Astrocyte (in vitro differentiated cells and primary cell): ENCODE measurements around the gene TLCD1.

Experiments used
- EZH2 ChIP-seq: IDR thresholded peaks from 2 replicates; pipeline ENCODE4 v1.6.1; 2012; ENCODE audit warnings: mild to moderate bottlenecking, low read length, inconsistent platforms; ENCODE audit not compliant: insufficient read depth
- TF ChIP-seq, protein P1 (sequence below): IDR thresholded peaks from 2 replicates; pipeline ENCODE4 v1.5.1; 2011; ENCODE audit warnings: low read depth, mild to moderate bottlenecking, inconsistent platforms, low read length, moderate library complexity; ENCODE audit not compliant: insufficient read depth

DNA sequence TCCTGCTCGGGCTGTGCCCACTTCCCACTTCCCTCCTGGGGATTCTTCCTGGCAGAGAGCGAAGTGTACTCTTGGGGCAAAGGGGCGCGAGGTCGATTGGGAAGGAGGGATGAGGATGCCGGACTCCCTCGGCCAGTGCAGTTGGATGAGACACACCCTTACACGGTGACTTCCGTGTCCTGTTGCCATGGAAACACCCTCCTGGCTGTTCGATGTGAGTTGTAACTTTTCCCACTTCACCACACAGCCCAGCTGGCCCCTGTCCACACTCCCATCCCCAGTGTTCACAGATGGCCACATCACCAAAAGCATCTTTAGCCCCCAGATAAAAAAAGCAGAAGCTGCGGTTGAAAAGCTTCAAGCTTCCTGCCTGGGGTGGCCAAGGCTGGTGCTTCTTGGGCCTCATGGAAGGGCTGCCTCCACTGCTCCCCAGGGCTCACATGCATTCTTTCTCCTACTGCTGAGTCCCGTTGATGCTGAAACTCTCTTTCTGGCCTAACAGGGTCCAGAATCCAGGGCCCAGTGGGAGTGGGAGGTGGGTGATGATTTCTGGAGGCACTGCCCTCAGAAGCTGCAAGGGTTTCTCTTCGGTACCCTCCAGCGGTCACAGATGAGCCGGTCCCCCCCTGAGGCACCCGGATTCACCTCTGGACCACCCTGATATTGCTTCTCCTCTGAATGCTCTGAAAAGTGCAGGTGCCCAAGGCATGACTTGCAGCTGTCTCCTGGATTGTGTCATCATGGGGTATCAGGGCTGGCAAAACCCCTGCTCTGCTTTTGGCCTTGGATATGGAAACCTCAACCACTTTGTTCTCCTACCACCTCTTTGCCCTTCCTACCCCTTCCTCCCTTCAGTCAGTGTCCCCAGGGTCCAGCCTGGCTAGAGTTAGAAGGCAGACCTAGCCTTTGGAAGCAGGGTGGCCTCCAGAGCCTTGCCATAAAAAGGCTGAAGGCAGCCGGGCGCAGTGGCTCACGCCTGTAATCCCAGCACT, 15.6 kb upstream of the TLCD1 start:
- TF ChIP-seq, protein P1, sequence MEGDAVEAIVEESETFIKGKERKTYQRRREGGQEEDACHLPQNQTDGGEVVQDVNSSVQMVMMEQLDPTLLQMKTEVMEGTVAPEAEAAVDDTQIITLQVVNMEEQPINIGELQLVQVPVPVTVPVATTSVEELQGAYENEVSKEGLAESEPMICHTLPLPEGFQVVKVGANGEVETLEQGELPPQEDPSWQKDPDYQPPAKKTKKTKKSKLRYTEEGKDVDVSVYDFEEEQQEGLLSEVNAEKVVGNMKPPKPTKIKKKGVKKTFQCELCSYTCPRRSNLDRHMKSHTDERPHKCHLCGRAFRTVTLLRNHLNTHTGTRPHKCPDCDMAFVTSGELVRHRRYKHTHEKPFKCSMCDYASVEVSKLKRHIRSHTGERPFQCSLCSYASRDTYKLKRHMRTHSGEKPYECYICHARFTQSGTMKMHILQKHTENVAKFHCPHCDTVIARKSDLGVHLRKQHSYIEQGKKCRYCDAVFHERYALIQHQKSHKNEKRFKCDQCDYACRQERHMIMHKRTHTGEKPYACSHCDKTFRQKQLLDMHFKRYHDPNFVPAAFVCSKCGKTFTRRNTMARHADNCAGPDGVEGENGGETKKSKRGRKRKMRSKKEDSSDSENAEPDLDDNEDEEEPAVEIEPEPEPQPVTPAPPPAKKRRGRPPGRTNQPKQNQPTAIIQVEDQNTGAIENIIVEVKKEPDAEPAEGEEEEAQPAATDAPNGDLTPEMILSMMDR = no peak
- TF ChIP-seq EZH2 = no peak
